Measurements from ENCODE around the gene YPEL5. TPM values are rescaled to one million over a fixed set of nuclear protein-coding genes. Genes with fewer than 3 reads are reported as not detected.

Gene YPEL5
- polyA plus RNA-seq, 1 experiment = 112 TPM

DNA sequence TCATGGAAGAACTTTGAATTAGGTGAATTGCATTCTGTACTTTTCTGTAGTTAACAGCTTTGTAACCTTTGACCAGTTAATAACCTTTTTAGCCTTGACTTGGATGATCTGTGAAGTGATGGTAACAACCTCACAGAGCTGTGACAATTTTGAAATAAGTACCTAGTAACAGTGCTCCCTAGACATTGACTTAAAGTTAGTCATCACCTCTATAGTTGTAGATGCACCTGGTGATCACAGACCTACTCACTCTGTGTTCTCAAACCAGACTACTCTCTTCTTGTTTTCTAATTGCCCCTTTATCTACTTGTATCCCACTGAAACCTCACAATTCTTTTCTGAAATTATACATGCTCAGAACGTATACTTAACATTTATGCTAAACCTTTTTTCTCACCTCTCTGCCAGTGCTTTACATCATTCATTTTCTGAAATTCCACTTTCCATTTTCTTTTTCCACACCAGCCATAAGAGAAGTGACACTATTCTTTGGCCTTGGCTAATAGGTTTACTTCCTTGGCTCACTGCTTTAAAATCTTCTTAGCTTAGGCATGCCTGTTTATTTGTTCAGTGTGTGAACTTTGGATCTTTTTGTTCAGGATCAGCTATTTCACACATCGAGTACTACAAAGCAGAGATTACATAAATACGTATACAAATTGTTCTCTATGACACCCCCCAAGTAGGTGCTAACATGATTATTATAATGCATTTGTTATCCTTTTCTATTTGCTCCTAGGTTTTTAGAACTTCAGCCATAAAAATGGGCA, 9.3 kb downstream of the YPEL5 start:
- no peak for DNase-seq (ENCODE audit: low read depth, low spot score)
- ChIA-PET CTCF (interaction anchor here (1.6 to 3.8 kb wide), 5 partner anchors 8 to 555 kb away, joined by 4 to 37 read pairs (median 13); no protein-coding TSS in a partner anchor), POLR2A (no interaction called here)
- TF ChIP-seq CTCF (IDR thresholded peaks at IDR 0.05; ENCODE audit: low read depth, low read length) = no peak
- Histone ChIP-seq H3K9me3 (ENCODE audit: control insufficient read depth, insufficient read depth, low read length) (no peaks in the 10 kb centered on the region), H3K4me3 (ENCODE audit: low read depth, low read length) (no peak overlapping the region), H3K27me3 (ENCODE audit: control insufficient read depth, insufficient read depth, low read length) (no peaks in the 10 kb centered on the region), H3K27ac (ENCODE audit: low read depth, low read length) (no peak overlapping the region)

GRCh38 chr2:30157616-30158015, 10.8 kb downstream of the YPEL5 start:
- Histone ChIP-seq H3K27me3 (ENCODE audit: control insufficient read depth, insufficient read depth, low read length) (no peaks in the 10 kb centered on the region), H3K27ac (ENCODE audit: low read depth, low read length) (no peak overlapping the region), H3K4me3 (ENCODE audit: low read depth, low read length) (no peak overlapping the region), H3K9me3 (ENCODE audit: control insufficient read depth, insufficient read depth, low read length) (no peaks in the 10 kb centered on the region)
- DNase-seq (ENCODE audit: low read depth, low spot score) = no peak
- TF ChIP-seq CTCF (IDR thresholded peaks at IDR 0.05; ENCODE audit: low read depth, low read length) = no peak
- POLR2A ChIA-PET = no interaction called here
- CTCF ChIA-PET = interaction anchor here (0.6 to 3.8 kb wide), 6 partner anchors 7 to 554 kb away, joined by 3 to 37 read pairs (median 9); no protein-coding TSS in a partner anchor

DNA sequence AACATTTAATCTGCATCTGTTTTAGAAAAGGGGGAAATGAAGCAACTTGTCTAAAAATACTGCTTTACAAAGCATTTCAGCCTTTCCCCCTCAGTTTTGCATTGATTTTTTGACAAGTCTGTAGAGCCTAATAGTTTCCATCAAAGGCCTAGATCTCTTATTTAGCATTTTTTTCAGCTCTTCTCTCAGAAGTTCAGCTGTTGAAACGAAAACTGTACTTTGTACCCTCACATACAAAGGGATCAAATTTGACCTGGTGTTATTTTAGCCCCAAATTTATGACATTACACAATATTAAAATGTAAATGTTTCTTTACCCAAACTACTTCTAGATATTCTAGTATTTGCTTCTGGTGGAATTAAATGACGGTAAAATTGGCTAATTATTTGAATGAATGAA, 13.0 kb downstream of the YPEL5 start:
- Histone ChIP-seq H3K9me3 (ENCODE audit: control insufficient read depth, insufficient read depth, low read length) (no peaks in the 10 kb centered on the region), H3K27me3 (ENCODE audit: control insufficient read depth, insufficient read depth, low read length) (no peaks in the 10 kb centered on the region), H3K27ac (ENCODE audit: low read depth, low read length) (no peak overlapping the region), H3K4me3 (ENCODE audit: low read depth, low read length) (no peak overlapping the region)
- ChIA-PET POLR2A (no interaction called here), CTCF (interaction anchor here (1.4 to 3.0 kb wide), 2 partner anchors 12 to 552 kb away, joined by 8 to 24 read pairs; no protein-coding TSS in a partner anchor)
- no peak for TF ChIP-seq CTCF (IDR thresholded peaks at IDR 0.05; ENCODE audit: low read depth, low read length)
- DNase-seq (ENCODE audit: low read depth, low spot score) = no peak

GRCh38 chr2:30161929-30162706, 15.3 kb downstream of the YPEL5 start:
- DNase-seq (ENCODE audit: low read depth, low spot score) = no peak
- Histone ChIP-seq H3K4me3 (ENCODE audit: low read depth, low read length) (no peak overlapping the region), H3K9me3 (ENCODE audit: control insufficient read depth, insufficient read depth, low read length) (no peaks in the 10 kb centered on the region), H3K27me3 (ENCODE audit: control insufficient read depth, insufficient read depth, low read length) (no peaks in the 10 kb centered on the region), H3K27ac (ENCODE audit: low read depth, low read length) (no peak overlapping the region)
- TF ChIP-seq CTCF (IDR thresholded peaks at IDR 0.05; ENCODE audit: low read depth, low read length) = no peak
- CTCF ChIA-PET = interaction anchor here (1.0 to 9.6 kb wide), 2 partner anchors 14 to 547 kb away, joined by 6 to 623 read pairs; no protein-coding TSS in a partner anchor
- POLR2A ChIA-PET = no interaction called here

DNA sequence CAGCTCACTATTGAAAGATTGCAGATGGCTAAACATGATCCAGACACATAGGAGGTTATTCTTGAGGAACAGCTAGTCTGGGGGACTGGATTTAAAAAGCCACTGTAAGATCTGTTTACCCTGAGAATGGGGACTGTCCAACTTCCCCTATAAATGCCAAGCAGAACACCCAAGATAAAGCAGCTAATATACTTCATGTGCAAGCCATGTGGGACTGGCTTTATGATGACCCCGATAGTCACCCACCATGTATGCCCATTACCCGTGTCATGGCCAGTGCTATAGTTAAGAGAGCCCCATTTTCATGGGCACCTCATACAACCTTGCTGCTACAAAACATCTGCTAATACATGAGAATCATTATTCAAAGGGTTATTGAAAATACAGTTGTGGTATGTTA, 16.0 kb downstream of the YPEL5 start:
- no peak for DNase-seq (ENCODE audit: low read depth, low spot score)
- no peak overlapping the region for H3K27ac ChIP-seq (ENCODE audit: low read depth, low read length)
- H3K9me3 ChIP-seq (ENCODE audit: control insufficient read depth, insufficient read depth, low read length) = no peaks in the 10 kb centered on the region
- CTCF ChIA-PET = interaction anchor here (1.0 to 9.6 kb wide), 3 partner anchors 14 to 547 kb away, joined by 6 to 623 read pairs (median 82); partner anchors contain the start of gene YPEL5
- no peak for TF ChIP-seq CTCF (IDR thresholded peaks at IDR 0.05; ENCODE audit: low read depth, low read length)
- POLR2A ChIA-PET = no interaction called here
- no peak overlapping the region for H3K4me3 ChIP-seq (ENCODE audit: low read depth, low read length)
- H3K27me3 ChIP-seq (ENCODE audit: control insufficient read depth, insufficient read depth, low read length) = no peaks in the 10 kb centered on the region
